Kidney epithelial cell (primary cell): ENCODE results near the gene DAAM2. TPM values are rescaled to one million over a fixed set of nuclear protein-coding genes. Genes with fewer than 3 reads are reported as not detected.

ENCODE experiments used
- DNase-seq: peaks from one replicate; pipeline ENCODE4 v3.0.0-alpha.2; 2010; ENCODE audit warnings: low read depth
- H3K27me3 ChIP-seq: 2 replicates; pipeline ENCODE4 v1.6.0; 2011; ENCODE audit warnings: low read length; ENCODE audit not compliant: control insufficient read depth, insufficient read depth
- H3K36me3 ChIP-seq: 2 replicates; pipeline ENCODE4 v1.5.1; 2011; ENCODE audit warnings: low read length; ENCODE audit not compliant: control insufficient read depth, insufficient read depth
- H3K4me3 ChIP-seq: 2 replicates; pipeline ENCODE4 v1.5.1; 2011; ENCODE audit warnings: low read depth, mild to moderate bottlenecking, control low read depth, low read length
- total RNA-seq: library from RNA; depleted of rRNA; stranded (reverse); fragments of >200 nt; gene quantifications from 2 replicates; pipeline ENCODE4 v1.2.3, GENCODE V29; 2015
- TF ChIP-seq, protein P1 (sequence below): IDR thresholded peaks from 2 replicates; pipeline ENCODE4 v1.5.1; 2011; ENCODE audit warnings: mild to moderate bottlenecking, moderate library complexity, low read length, control low read depth, inconsistent platforms; ENCODE audit not compliant: insufficient read depth, poor library complexity, severe bottlenecking

DAAM2 gene
- total RNA-seq, 1 donor from 2014 or later, result 1.3 TPM

DNA sequence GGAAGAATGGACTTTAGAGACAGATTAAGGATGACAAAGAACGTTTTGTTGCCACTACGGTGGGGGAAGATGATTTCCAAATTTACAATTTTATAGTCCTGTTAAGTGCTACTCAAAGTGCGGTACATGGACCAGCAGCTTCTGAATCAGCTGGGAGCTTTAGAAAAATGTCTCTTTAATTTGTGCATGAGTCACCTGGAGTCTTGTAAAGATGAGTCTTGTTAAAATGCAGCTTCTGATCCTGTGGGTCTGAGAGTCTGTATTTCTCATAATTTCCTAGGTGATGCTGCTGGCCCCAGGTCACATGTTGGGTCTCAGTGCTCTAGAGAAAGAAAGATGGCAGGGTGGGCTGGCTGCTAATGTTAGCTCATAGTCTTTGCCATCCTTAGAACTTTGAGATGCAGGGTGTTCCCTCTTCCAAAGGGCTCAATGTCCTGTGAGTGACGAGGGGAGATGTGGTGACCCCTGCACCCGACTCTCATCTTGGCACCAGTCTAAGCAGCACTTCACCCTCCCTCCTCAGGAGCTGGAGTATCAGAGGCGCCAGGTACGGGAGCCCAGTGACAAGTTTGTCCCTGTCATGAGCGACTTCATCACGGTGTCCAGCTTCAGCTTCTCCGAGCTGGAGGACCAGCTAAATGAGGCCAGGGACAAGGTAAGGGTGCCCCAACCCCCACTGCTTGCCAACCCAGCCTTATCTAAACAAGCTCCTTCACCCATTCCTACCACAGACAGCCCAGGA lies 107.5 kb downstream of the DAAM2 start:
- TF ChIP-seq, protein P1, sequence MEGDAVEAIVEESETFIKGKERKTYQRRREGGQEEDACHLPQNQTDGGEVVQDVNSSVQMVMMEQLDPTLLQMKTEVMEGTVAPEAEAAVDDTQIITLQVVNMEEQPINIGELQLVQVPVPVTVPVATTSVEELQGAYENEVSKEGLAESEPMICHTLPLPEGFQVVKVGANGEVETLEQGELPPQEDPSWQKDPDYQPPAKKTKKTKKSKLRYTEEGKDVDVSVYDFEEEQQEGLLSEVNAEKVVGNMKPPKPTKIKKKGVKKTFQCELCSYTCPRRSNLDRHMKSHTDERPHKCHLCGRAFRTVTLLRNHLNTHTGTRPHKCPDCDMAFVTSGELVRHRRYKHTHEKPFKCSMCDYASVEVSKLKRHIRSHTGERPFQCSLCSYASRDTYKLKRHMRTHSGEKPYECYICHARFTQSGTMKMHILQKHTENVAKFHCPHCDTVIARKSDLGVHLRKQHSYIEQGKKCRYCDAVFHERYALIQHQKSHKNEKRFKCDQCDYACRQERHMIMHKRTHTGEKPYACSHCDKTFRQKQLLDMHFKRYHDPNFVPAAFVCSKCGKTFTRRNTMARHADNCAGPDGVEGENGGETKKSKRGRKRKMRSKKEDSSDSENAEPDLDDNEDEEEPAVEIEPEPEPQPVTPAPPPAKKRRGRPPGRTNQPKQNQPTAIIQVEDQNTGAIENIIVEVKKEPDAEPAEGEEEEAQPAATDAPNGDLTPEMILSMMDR, result no peak
- H3K4me3 ChIP-seq, result no peak overlapping the region
- no peaks in the 10 kb centered on the region for H3K27me3 ChIP-seq
- H3K36me3 ChIP-seq, result no peaks in the 10 kb centered on the region
- no peak for DNase-seq

DNA sequence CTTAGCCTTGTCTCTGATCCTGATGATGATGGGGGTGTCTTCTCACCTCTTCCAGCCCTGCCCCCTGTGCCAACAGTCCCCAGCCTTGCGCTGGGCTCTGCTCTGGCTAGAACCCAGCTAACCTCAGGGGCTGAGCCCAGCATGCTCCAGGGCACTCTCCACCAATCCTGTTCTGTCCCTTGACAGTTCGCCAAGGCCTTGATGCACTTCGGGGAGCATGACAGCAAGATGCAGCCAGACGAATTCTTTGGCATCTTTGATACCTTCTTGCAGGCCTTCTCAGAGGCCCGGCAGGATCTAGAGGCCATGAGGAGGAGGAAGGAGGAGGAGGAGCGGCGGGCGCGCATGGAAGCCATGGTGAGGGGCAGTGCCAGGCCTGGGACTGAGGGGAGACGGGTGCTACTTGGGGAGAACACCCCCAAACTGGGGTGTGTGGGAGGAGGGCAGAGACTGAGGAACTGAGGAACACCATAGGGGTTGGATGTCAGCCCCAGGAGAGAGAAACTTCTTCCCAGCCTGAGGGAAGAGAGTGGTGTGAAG lies 109.0 kb downstream of the DAAM2 start:
- DNase-seq, result no peak
- Histone ChIP-seq H3K36me3 (no peaks in the 10 kb centered on the region), H3K27me3 (no peaks in the 10 kb centered on the region), H3K4me3 (no peak overlapping the region)
- TF ChIP-seq, protein P1, result no peak

DNA sequence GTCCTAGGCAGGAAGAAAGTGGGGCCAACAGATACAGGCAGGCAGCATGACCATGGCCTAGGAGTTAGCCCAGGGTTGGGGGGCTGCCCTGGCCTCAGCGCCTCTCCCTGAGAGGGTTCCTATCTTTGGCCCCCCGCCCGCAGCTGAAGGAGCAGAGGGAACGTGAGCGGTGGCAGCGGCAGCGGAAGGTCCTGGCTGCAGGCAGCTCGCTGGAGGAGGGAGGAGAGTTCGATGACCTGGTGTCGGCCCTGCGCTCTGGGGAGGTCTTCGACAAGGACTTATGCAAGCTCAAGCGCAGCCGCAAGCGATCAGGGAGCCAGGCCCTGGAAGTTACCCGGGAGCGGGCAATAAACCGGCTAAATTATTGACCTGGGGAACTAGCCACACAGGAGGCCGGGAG lies 109.5 kb downstream of the DAAM2 start:
- no peak overlapping the region for H3K4me3 ChIP-seq
- no peaks in the 10 kb centered on the region for H3K36me3 ChIP-seq
- TF ChIP-seq, protein P1, result no peak
- no peaks in the 10 kb centered on the region for H3K27me3 ChIP-seq
- DNase-seq, result no peak

DNA sequence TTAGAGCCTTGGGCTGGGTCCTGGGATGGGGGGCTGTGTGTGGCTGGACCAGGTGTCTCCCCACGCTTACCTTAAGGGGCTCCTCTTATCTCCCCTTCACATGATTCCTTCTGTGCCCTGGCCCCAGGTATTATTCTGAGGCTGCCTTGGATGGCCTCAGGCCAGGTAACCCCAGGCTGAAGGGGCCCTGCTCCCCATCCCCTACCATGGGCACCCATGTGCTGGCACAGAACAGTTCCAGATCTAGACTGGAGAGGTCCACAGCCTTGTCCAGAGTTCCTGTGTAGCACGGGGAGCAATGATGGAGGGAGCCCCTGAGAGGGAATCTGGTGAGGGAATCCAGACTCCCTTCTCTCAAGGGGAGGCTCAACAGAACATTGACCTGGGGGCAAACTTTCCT lies 110.0 kb downstream of the DAAM2 start:
- H3K27me3 ChIP-seq, result no peaks in the 10 kb centered on the region
- no peak overlapping the region for H3K4me3 ChIP-seq
- TF ChIP-seq, protein P1, result no peak
- no peaks in the 10 kb centered on the region for H3K36me3 ChIP-seq
- DNase-seq, result no peak

DNA sequence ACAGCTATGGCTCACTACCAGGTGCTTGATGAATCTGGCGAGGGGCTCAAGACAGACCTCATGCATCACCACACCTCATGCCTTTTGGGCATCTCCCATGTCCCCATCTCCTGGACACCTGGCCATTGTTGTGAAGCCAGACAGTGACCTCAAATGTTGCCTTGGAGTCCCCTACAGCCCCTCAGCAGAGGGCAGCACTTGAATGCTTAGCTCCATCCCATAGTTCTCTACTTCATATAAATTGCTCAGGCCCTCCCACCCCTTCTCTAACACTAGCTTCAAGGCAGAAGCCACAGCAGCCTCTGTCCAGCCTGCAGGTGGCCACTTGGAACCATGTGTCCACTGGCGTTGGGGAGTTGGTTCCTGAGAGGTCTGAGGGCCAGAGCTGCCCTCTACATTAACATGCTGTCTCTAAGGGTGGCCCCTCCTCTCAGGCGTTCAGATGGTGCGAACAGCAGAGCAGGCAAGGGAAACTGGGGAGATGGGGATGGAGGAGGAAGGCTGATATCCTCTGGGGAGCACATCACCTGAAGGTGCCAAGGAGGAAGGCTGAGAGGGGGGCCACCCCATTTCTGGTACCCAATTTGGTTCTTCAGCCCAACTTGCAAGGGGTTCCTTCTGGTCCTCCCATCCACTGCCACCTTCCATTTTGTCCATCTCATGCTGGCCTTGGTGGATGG lies 110.8 kb downstream of the DAAM2 start:
- no peak for DNase-seq
- Histone ChIP-seq H3K4me3 (no peak overlapping the region), H3K36me3 (no peaks in the 10 kb centered on the region), H3K27me3 (no peaks in the 10 kb centered on the region)
- TF ChIP-seq, protein P1, result no peak
